GM12801 (cell line): ENCODE data around the gene FCHSD1.

Experiments used
- CTCF ChIP-seq: IDR thresholded peaks from one replicate; pipeline ENCODE4 v1.5.1; 2011; ENCODE audit warnings: control low read depth; ENCODE audit not compliant: insufficient read length; ENCODE audit errors: extremely low read depth

Gene FCHSD1

GRCh38 chr5:141681295-141681694 lies 30.1 kb upstream of the FCHSD1 start:
- no peak for TF ChIP-seq CTCF

- TF ChIP-seq CTCF: no peak
Observed at GRCh38 chr5:141680751-141681201, 29.6 kb upstream of the FCHSD1 start.

- TF ChIP-seq CTCF: no peak
Observed at GRCh38 chr5:141680178-141680577, 29.0 kb upstream of the FCHSD1 start.

- no peak for TF ChIP-seq CTCF
Observed at GRCh38 chr5:141677415-141677814, 26.2 kb upstream of the FCHSD1 start.

GRCh38 chr5:141675672-141676071 lies 24.5 kb upstream of the FCHSD1 start:
- no peak for TF ChIP-seq CTCF

GRCh38 chr5:141674747-141675146 lies 23.5 kb upstream of the FCHSD1 start:
- no peak for TF ChIP-seq CTCF

GRCh38 chr5:141672841-141673813 lies 21.9 kb upstream of the FCHSD1 start:
- TF ChIP-seq CTCF: no peak
